ENCODE results near the gene FAM20C. TPM values are rescaled to one million over a fixed set of nuclear protein-coding genes. Genes with fewer than 3 reads are reported as not detected.

FAM20C gene
- total and polyA plus RNA-seq, 2 donors (not counting 3 experiments of a cell fraction or from before 2014, with no cell fraction given): 14.2 to 34.5 TPM

GRCh38 chr7:186516-187113 is 5.8 kb upstream of the FAM20C start:
- no peak for FAIRE-seq
- no peak overlapping the region for H3K9ac ChIP-seq (replicated peaks; ENCODE audit: extremely low read depth, insufficient read depth, low read length)
- no peak overlapping the region for H2AFZ ChIP-seq (ENCODE audit: low read depth, low read length)
- no TSS peak for BruUV-seq (replicated peaks)
- DNase-seq (ENCODE audit: low read depth, low spot score): no peak
- no peaks in the 10 kb centered on the region for H3K9me1 ChIP-seq (replicated peaks; ENCODE audit: control insufficient read depth, extremely low read depth, insufficient read depth, low read length)
- H3K36me3 ChIP-seq (ENCODE audit: control insufficient read depth in 2 of 2, extremely low read depth in 1 of 2, insufficient read depth in 2 of 2, low read length in 2 of 2): no peaks in the 10 kb centered on the region
- CTCF ChIA-PET: interaction anchor here (0.6 kb wide), 1 partner anchor 486 kb away, joined by 4 read pairs; no protein-coding TSS in a partner anchor
- no peak overlapping the region for H3K4me3 ChIP-seq (replicated peaks in 1 of 3; ENCODE audit: insufficient read depth in 1 of 3, low read depth in 1 of 3, low read length in 3 of 3)
- H3K4me2 ChIP-seq (ENCODE audit: insufficient read depth, low read length): no peak overlapping the region
- no peaks in the 10 kb centered on the region for H3K9me3 ChIP-seq (replicated peaks; ENCODE audit: control insufficient read depth, insufficient read depth, low read length)
- dilution Hi-C loops (cut with MboI; ENCODE audit: extremely low pct_ligation_motif_present, low sequenced_read_pairs) (no loop called here), intact Hi-C loops (cut with micrococcal nuclease) (no loop called here)
- no peaks in the 10 kb centered on the region for H4K20me1 ChIP-seq (replicated peaks; ENCODE audit: control insufficient read depth, extremely low read depth, insufficient read depth, low read length)
- H3K27ac ChIP-seq (ENCODE audit: insufficient read depth, low read depth, low read length): no peak overlapping the region
- POLR2A ChIA-PET: no interaction called here
- TF ChIP-seq JUN (IDR thresholded peaks at IDR 0.05; ENCODE audit: borderline replicate concordance, insufficient read depth, insufficient read length, low read depth) (no peak), FOS (IDR thresholded peaks at IDR 0.05; ENCODE audit: borderline replicate concordance, insufficient read depth, low read length) (no peak), POLR2A (IDR thresholded peaks at IDR 0.05; ENCODE audit: low read depth, low read length) (no peak), GATA2 (IDR thresholded peaks at IDR 0.05; ENCODE audit: insufficient read depth, insufficient read length, low read depth, low read length) (no peak), MAX (IDR thresholded peaks at IDR 0.05; ENCODE audit: insufficient read depth, insufficient read length) (no peak), EZH2 (IDR thresholded peaks at IDR 0.05; ENCODE audit: borderline replicate concordance, low read depth, low read length, severe bottlenecking) (no peak), CTCF (IDR thresholded peaks at IDR 0.05; ENCODE audit: extremely low read depth in 1 of 2, insufficient read depth in 1 of 2, low read depth in 1 of 2, low read length in 2 of 2) (no peak), MYC (IDR thresholded peaks at IDR 0.05; ENCODE audit: low read depth, low read length) (no peak), POLR2AphosphoS5 (IDR thresholded peaks at IDR 0.05; ENCODE audit: insufficient read depth, low read depth, low read length) (no peak)
- H3K79me2 ChIP-seq (ENCODE audit: control insufficient read depth, insufficient read depth, low read length): no peaks in the 10 kb centered on the region
- H3K4me1 ChIP-seq (ENCODE audit: control insufficient read depth, extremely low read depth, insufficient read depth, low read length): peaks cover 2% of the 10 kb centered on the region
- H3K27me3 ChIP-seq (ENCODE audit: control insufficient read depth in 2 of 2, insufficient read depth in 2 of 2, low read length in 2 of 2): no peaks in the 10 kb centered on the region
